ENCODE data around the gene ZBTB7A.

ZBTB7A gene

DNA sequence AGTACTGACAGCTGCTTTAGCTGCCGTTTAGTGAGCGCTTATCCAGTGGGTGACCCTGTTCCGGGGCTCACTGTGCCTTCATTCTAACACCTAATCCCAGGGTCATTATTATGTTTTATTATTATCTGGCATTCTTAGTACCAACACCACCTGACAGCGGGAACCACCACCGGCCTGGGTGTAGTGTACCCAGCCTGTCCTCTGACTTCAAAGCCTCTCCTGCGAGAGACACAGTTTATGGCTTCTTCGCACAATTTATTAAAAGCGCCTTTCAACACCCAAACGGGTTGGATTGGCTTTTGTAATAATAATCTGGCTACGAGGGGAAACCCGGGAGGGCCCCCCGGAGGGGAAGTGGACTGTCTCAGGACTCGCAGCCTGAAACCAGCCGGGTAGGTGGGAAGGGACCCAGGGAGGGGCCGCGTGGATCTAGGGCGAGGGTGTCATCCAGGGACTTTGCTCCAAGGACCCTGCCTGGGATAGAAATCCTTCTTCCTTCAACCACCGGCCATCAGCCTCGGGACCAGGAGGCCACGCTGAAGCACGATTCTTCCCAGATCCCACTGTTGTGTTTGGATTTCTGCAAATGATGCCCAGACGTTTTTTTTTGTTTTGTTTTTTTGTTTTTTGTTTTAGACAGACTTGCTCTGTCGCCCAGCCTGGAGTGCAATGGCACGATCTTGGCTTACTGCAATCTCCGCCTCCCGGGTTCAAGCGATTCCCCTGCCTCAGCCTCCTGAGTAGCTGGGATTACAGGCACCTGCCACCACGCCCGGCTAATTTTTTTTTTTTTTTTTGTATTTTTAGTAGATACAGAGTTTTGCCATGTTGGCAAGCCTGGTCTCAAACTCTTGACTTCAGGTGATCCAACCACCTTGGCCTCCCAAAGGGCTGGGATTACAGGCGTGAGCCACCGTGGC is 1.6 kb upstream of the ZBTB7A start:
- no peak for DNase-seq (ENCODE audit: low read depth)

DNA sequence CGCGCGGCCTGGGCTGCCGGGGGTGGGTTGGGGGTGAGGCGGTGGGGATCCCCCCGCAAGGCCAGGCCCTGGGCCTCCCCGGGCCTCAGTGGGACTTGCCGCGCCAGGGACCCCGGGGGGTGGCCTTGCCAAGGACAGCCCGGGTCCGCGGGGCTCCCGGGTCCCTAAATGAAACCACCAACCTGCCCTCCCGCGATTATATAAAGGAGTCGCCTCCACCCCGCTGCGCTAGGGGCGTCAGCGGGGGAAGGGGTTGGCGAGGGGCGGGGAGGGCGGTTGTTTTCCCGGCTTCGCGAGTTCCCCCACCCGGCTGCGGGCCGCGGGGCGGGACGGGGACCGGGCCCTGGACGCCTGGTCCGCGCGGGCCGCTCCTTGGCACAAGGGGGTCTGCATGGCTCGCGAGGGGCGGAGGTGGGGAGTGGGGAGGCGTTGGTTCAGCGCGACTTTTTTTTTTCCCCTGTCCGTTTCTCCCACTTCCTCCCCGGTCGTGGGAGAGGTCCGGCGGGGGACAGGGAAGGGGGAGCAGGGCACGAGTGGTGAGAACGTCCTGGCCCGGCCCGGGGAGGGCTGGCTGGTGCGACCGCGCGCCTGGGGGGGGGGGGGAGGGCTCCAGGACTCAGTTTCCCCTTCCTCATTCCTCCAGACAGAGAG is 822 bp upstream of the ZBTB7A start:
- DNase-seq (ENCODE audit: low read depth), result no peak

DNA sequence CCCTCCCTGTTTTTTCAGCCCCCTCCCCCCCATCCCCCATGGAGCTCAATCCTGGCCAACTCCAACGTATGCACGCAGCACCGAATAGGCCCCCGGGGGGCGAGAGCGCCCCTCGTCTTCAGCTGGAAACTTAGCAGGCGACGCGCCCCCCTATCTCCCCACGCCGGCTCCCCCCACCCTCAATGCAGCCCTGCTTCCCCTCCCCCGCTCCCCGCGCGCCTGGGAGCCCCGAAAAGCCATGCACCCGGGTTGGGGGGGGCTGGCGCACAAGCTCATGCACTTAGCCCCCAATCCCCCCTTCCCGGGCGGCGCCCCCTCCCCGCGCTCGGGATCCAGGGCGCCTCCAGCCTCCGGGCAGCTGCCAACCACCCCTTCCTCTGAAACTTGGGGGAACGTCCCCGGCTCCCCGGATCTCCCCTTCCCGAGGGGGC is 508 bp downstream of the ZBTB7A start:
- DNase-seq (ENCODE audit: low read depth), result no peak

GRCh38 chr19:4065430-4066175 is 1.1 kb downstream of the ZBTB7A start:
- DNase-seq (ENCODE audit: low read depth), result peak; percentile 54

DNA sequence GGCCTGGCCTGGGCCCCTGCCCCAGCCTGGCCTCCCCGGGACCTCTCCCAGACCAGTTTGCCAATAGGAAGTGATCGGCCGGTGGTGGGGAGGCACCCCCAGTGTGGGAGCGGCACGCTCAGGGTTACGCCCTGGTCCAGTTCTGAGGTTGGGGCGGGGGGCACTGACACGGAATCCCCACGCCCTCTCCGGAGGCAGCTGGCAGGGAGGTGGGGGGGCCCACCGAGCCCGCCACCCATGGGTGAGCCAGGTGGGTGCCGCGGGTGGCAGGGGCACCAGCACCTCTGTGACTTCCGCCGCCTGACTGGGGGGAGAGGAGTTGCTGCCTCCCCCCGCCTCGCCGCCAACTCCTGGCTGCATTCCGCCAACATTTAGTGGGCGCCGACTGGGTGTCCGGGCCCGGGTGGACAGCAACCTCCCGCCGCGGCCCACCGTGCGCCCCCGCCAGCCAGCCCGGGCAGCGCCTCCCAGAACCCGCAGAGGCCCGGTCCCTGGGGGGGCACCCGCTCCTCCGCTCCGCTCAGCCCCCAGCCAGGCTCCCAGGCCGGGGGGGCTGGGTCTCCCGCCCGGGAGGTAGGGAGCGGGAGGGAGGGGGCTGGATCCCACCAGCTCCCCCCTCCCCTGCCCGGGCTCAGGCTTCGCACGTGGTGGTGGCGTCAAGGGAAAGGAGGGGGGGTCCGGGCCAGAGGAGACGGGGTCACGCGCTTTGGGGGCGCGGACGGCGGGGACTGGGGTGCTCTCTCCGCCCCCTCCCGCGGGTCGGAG is 2.0 kb downstream of the ZBTB7A start:
- DNase-seq (ENCODE audit: low read depth), result no peak

DNA sequence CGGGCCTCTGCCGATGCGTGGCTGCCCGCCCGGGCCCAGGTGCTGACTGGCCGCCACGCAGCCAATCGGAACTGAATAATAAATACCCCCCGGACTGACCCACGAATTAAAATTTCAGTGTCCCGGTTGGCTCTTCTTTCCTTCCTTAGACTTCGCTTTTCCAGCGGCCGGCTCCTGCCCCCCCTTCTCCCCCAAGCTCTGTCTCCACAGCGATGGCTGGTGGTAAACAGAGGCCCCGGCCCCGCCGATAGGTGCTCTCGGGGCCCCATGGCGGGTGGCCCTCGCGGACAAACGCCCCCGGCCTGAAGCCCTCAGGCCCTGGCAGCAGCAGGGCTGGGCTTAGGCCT is 2.6 kb downstream of the ZBTB7A start:
- no peak for DNase-seq (ENCODE audit: low read depth)

- no peak for DNase-seq (ENCODE audit: low read depth)
Observed at GRCh38 chr19:4063369-4064148, 3.1 kb downstream of the ZBTB7A start.

DNA sequence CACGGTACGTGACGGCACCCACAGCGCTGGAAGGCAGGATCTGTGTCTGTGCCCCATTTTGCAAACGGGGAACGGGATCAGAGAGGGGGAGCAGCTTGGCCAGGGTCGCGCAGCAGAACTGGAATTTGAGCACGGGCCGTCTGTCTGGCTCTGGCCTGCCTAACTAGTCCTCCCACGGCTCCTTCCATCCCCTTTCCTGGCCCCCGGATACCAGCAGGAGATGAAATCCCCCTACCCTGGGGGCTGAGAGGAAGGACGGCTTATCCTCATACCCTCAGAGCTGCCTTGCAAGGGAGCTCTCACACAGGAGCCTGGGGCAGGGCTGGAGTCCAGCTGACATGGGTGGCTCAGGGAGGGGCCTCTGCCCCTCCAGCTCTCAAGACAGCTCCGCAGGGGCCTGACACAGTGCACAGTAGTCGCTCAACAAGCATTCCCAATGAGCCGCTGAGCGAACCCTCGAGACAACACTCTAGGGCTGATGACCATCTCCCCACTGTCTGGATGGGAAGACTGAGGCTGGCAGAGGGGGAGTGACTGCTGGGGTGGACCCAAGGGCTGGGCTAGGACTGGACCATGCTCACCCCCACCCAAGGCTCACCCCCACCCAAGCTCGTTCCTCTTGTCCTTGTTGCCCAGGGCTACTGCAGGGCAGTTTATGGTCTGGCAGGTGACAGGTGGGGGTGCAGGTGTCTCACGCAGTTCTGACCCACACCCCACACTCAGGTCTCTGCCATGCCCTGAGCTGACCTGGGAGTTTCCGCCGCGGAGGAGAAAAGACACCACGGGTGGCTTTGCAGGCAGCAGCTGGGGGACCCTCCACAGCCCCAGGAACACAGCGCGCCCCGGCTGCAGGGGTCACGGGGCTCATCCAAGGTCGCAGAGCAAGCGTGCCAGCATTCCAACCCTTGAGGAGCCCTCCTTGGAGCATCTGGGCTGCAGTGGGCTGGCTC is 4.0 kb downstream of the ZBTB7A start:
- no peak for DNase-seq (ENCODE audit: low read depth)

DNA sequence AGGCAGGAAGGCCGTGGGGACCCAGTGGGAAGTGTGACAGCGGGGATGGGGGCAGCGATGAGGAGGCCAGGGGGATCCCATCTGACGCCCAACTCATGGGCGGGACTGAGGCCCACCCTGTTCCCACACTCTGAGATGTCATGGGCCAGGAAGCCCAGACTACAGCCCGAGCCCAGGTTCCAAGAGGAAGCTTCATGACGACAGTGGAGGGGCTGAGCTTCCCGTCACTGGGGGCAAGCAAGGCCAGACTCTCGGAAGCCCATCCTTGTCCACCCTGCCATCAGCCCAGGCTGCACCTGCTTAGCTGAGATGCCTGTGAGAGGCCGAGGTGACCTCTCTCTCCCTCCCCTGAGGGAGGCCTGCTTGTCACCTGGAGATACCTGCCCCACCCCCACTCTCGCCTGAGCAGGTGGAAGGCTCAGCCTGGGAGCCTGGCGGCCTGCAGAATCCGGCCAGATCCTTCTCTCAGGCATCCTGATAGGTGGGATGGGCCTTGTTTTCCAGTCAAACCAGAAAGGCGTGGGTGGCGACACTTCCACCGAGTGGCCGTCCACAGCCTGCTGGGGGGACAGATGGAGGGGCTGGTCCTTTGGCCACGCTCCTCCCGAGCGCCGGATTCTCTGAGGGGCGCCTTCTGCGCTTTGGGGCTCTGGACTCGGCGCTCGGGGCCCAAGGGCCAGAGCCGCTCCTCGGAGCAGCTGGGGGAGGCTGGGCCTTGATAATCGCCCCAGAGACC is 4.8 kb downstream of the ZBTB7A start:
- DNase-seq (ENCODE audit: low read depth), result no peak

DNA sequence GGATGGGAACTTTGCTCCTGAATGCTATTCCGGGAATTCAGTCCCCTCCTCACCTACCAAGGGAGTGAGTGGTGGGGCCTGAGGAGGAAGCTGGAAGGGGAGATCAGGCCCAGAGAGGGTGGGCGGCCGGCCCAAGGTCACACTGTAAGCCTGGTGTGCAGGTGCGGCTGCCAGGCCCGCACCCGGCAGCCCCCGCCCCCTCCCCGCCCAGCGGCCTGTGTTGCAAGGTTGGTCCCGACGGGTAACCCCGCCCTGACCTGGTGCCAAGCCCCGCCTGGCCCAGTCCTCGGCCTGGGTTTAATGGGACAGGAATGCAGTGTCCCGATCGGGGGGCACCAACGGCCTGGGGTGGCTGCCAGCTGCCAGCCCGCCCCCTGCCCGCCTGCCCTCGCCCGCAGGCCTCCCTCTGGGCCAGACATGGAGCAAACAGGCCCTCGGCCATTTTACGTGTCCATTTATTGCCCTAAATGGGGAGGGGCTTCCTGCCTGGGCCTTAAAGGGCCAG is 5.5 kb downstream of the ZBTB7A start:
- no peak for DNase-seq (ENCODE audit: low read depth)

GRCh38 chr19:4060621-4061177 is 6.0 kb downstream of the ZBTB7A start:
- no peak for DNase-seq (ENCODE audit: low read depth)

GRCh38 chr19:4059891-4060620 is 6.6 kb downstream of the ZBTB7A start:
- DNase-seq (ENCODE audit: low read depth), result no peak

DNA sequence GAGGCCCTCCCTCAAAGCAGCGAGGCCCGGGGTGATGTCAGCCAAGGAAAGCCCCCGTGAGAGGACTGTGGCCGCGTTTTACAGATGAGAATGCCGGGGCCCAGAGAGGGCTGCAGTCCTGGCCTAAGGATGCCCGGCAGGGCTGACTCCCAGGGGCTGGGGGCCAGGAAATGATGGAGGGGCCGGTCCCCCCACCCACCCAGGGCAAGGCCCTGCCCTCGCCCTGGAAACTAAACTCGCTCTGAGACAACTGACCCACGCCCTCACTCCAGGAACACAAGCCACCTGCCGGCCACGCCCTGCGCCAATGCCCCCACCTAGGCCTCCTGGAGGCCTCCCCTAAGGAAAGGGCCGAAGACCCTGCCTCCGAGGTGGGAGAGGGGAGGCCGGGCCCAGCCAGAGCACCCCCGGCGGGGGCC is 7.2 kb downstream of the ZBTB7A start:
- DNase-seq (ENCODE audit: low read depth), result no peak

GRCh38 chr19:4058693-4059452 is 7.8 kb downstream of the ZBTB7A start:
- DNase-seq (ENCODE audit: low read depth), result no peak

DNA sequence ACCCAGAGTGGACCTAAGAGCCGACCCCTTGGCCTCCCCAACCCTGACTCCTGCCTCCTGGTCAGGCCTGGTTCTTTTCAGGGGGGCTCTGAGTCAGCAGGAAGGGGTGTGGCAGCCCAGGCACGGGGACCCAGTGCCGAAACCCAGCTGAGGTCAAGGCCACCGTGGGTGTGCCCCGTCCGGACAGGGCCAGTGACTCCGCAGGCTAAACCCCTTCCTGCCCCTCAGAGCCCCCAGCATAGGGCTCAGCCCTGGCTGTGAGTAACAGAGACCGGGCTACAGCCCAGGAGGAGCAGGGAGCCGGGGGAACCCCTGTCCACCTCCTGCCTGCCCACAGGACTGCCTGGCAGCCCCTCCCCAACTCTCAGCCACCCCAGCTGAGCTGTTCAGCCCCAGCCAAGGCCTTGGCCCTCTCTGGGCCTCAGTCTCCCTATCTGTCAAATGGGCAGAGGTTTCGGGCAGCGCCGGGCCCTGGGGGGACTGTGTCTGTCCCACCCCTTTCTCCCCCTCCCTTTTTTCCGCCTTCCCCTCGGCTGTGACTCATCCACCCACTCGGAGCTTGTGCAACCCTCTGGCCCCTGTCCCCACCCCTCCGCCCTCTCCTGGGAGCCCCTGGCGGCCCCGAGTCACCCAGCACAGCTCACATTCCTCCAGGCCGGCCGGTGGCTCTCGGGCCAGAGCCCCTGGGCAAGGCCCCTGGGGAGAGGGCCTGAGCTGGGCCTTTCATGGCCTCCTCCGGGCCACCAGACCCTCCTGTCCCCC is 8.6 kb downstream of the ZBTB7A start:
- peak; percentile 62 for DNase-seq (ENCODE audit: low read depth)

DNA sequence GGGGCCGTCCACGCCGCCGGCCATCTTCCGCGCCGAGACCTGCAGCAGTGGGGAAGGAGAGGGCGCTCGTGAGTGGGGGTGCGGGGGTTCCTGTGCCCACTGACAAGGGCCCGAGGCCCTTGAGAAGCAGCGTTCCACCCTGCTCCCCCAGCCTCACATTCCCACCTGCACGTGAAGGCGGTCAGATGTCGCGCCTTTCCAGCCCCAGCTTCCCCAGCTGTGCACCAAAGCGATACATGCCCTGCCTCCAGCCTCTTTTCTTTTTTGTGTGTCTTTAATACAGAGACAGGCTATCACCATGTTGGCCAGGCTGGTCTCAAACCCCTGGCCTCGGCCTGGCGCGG is 11.5 kb downstream of the ZBTB7A start:
- no peak for DNase-seq (ENCODE audit: low read depth)

All from GM04503 (cell line).